Sigmoid colon (tissue), 7 donors: Measurements from ENCODE around the gene GAB2. TPM values are rescaled to one million over a fixed set of nuclear protein-coding genes. Genes with fewer than 3 reads are reported as not detected.

ENCODE experiments used
- DNase-seq: peaks from one replicate; pipeline ENCODE4 v3.0.0-alpha.2; 2019
- H3K27ac ChIP-seq, 4 donors: fragments of 200-600 bp; sonication (generic); one replicate each; pipeline ENCODE4 v1.5.1; 2016 to 2019; ENCODE audit warnings: mild to moderate bottlenecking in 1 of 4
- H3K27me3 ChIP-seq, 3 donors: fragments of 200-600 bp; sonication (generic); one replicate each; pipeline ENCODE4 v1.5.1; 2019; ENCODE audit warnings: mild to moderate bottlenecking in 1 of 3
- H3K36me3 ChIP-seq, 4 donors: fragments of 200-600 bp; sonication (generic); one replicate each; pipeline ENCODE4 v1.5.1; 2016 to 2019
- H3K4me1 ChIP-seq, 4 donors: fragments of 200-600 bp; sonication (generic); one replicate each; pipeline ENCODE4 v1.5.1; 2017 to 2019
- H3K4me3 ChIP-seq, 4 donors: fragments of 200-600 bp; sonication (generic); one replicate each; pipeline ENCODE4 v1.5.1; 2017 to 2019; ENCODE audit warnings: mild to moderate bottlenecking in 2 of 4, moderate library complexity in 1 of 4
- H3K9me3 ChIP-seq, 4 donors: fragments of 200-600 bp in 3 of 4; sonication (generic) in 3 of 4; one replicate each; pipeline versions ENCODE4 v1.5.1 to v1.6.1; 2013 to 2019
- EP300 ChIP-seq, 4 donors: sonication (generic); formaldehyde crosslinking; IDR thresholded peaks; one replicate each; pipeline ENCODE4 v1.6.1; 2017; ENCODE audit warnings: antibody characterized with exemption in 4 of 4
- POLR2A ChIP-seq, 2 donors: fragments of 450-650 bp; IDR thresholded peaks; one replicate each; pipeline ENCODE4 v1.6.1; 2016; ENCODE audit warnings: antibody characterized with exemption in 2 of 2, mild to moderate bottlenecking in 2 of 2, moderate library complexity in 2 of 2
- POLR2AphosphoS5 ChIP-seq, 4 donors: sonication (generic); formaldehyde crosslinking; IDR thresholded peaks; one replicate each; pipeline ENCODE4 v1.6.1; 2017; ENCODE audit warnings: antibody characterized with exemption in 4 of 4
- whole genome bisulfite sequencing, 2 donors: extraction: QIAGEN DNeasy Blood & Tissue Kit; methylation state at CpG; one replicate each; pipeline ENCODE4 v1.1.7; 2013; 5-methylcytosine and 5-hydroxymethylcytosine counted together
- intact Hi-C: fragments of 100-400 bp; cut with DNase I; formaldehyde crosslinking; loops from one replicate; pipeline ENCODE4 v1.15.1; 2023
- polyA plus RNA-seq, 3 donors: library from polyadenylated mRNA; stranded (reverse); fragments of 200-250 nt; gene quantifications; one replicate each; pipeline ENCODE4 v1.2.3, GENCODE V29; 2013
- total RNA-seq, 4 donors: library from RNA; depleted of rRNA; stranded (reverse); fragments of >200 nt; gene quantifications; one replicate each; pipeline ENCODE4 v1.1.0, GENCODE V29; 2016
- TF ChIP-seq, protein P1 (sequence below), 4 experiments: fragments of 450-650 bp in 3 of 4; fragments of 200-600 bp in 1 of 4; IDR thresholded peaks; one replicate each; pipeline ENCODE4 v1.5.1; 2016 to 2019; ENCODE audit warnings: antibody characterized with exemption in 4 of 4, mild to moderate bottlenecking in 3 of 4, moderate library complexity in 2 of 4
- donor health status: healthy with polysubstance abuse.
- donor health status: Bipolar disorder and iron deficiency.
- donor health status: healthy.

GAB2 gene
- total and polyA plus RNA-seq, 7 donors, result 10.8 to 23.5 (median 13.6) TPM

DNA sequence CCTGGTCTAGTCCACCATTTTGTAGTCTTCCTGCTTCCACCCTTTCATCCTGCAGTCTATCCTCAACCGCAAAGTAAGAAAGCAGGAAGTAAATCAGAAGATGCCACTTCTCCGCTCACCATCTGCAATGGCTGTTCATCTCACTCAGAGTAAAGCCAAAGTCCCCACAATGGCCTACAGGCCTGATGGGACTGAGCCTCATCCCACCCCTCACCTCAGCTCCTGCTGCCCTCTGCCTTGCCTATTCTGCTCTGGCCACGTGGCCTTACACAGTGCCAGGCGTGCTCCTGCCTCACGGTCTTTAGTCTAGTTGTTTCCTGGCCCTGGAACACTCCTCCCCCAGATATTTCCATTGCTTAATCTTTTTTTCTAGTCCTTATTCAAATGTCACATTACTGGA, 133.4 kb downstream of the GAB2 start:
- DNase-seq, result no peak
- Histone ChIP-seq H3K27ac (no peak overlapping the region), H3K4me3 (no peak overlapping the region), H3K27me3 (no peaks in the 10 kb centered on the region), H3K36me3 (peaks cover 0 to 5% (median 0%) of the 10 kb centered on the region in 4 donors), H3K4me1 (no peaks in the 10 kb centered on the region), H3K9me3 (peaks cover 0 to 5% (median 3%) of the 10 kb centered on the region in 4 donors)
- WGBS, 2 donors, result 93% methylated on average over 5 of the region's 5 CpGs
- intact Hi-C loops, result no loop called here
- TF ChIP-seq, protein P1, sequence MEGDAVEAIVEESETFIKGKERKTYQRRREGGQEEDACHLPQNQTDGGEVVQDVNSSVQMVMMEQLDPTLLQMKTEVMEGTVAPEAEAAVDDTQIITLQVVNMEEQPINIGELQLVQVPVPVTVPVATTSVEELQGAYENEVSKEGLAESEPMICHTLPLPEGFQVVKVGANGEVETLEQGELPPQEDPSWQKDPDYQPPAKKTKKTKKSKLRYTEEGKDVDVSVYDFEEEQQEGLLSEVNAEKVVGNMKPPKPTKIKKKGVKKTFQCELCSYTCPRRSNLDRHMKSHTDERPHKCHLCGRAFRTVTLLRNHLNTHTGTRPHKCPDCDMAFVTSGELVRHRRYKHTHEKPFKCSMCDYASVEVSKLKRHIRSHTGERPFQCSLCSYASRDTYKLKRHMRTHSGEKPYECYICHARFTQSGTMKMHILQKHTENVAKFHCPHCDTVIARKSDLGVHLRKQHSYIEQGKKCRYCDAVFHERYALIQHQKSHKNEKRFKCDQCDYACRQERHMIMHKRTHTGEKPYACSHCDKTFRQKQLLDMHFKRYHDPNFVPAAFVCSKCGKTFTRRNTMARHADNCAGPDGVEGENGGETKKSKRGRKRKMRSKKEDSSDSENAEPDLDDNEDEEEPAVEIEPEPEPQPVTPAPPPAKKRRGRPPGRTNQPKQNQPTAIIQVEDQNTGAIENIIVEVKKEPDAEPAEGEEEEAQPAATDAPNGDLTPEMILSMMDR (IDR thresholded peaks at IDR 0.05), result no peak

DNA sequence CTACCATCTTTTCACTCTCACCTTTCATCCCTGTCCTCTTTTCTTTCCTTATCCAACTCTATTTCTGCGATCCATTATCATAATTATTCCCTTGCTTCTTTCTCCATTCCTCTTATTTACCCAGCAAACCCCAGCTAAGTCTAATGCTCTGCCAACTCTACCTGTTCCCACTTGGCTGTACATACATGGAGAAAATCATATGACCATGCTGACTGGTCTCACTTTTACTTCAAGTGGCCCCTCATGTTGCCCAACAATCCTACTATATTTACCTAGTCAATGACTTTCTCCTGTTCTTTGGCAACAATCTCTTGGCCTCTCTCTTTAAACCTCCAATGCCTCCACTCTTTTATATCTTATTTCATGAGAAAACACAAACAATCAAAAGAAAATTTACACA, 134.8 kb downstream of the GAB2 start:
- no peak for DNase-seq
- intact Hi-C loops, result no loop called here
- Histone ChIP-seq H3K4me3 (no peak overlapping the region), H3K27ac (no peak overlapping the region), H3K36me3 (peaks cover 0 to 5% (median 0%) of the 10 kb centered on the region in 4 donors), H3K9me3 (no peaks in the 10 kb centered on the region), H3K4me1 (no peaks in the 10 kb centered on the region), H3K27me3 (no peaks in the 10 kb centered on the region)
- TF ChIP-seq, protein P1 (IDR thresholded peaks at IDR 0.05), result no peak
- no peak for TF ChIP-seq POLR2A (IDR thresholded peaks at IDR 0.05)
- no peak for TF ChIP-seq EP300 (IDR thresholded peaks at IDR 0.05)
- WGBS, 2 donors, result 94 to 98% methylated on average over 1 of the region's 1 CpG

DNA sequence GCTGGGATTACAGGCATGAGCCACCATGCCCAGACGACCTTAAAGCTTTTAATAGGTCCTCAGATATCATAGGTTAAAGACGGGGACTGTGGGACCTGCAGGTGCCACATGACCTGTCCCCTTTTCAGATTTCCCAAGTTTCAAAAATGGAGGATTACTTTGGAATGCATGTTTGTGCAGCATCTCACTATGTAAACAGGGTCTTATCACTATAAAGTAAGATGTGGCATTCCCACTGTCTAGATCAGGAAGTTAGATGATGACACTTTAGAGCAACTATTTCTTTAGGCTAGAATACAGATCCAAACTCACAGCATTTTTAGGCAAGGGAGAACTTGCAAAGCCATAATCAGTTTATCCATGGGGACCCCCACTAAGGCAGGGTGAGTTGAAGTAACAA, 136.1 kb downstream of the GAB2 start:
- Histone ChIP-seq H3K4me1 (no peaks in the 10 kb centered on the region), H3K36me3 (peaks cover 0 to 5% (median 0%) of the 10 kb centered on the region in 4 donors)
- WGBS, 2 donors, result 88 to 95% methylated on average over 2 of the region's 2 CpGs

DNA sequence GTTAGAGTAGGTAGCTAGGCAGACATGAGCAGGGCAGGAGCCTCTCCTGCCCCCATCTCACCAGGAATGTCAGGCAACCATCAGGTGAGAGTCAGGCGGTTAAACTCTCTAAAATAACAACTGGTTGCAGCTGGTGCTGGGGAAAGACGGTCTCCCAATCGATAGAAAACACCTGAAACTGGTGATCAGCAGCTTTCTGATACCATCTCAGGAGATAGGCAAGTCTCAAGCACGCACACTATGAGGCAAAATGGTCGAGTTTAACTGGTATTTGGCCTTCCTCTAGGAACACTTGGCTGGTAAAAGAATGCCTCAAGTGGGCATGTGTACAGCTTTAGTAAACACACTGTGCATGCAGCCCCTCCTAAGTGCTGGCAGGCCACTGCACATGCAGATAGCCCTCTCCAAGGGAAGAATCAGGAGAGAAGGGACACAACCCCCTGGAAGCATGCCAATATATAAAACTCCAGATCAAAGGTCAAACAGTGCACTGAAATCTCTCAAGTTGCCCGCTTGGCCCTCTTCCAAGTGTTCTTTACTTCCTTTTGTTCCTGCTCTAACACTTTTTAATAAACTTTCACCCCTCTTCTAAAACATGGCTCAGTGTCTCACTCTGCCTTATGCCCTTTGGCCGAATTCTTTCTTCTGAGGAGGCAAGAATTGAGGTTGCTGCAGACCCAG, 140.2 kb downstream of the GAB2 start:
- no peak for DNase-seq
- TF ChIP-seq EP300 (IDR thresholded peaks at IDR 0.05) (no peak), POLR2A (IDR thresholded peaks at IDR 0.05) (no peak), POLR2AphosphoS5 (IDR thresholded peaks at IDR 0.05) (no peak)
- TF ChIP-seq, protein P1 (IDR thresholded peaks at IDR 0.05), result no peak
- no peak overlapping the region for H3K4me3 ChIP-seq
- 16 to 68% methylated on average over 7 of the region's 7 CpGs for WGBS, 2 donors
- H3K4me1 ChIP-seq, result no peaks in the 10 kb centered on the region
- H3K9me3 ChIP-seq, result peaks cover 0 to 2% (median 0%) of the 10 kb centered on the region in 4 donors
- H3K27me3 ChIP-seq, result no peaks in the 10 kb centered on the region
- H3K36me3 ChIP-seq, result peaks cover 0 to 5% (median 0%) of the 10 kb centered on the region in 4 donors
- intact Hi-C loops, result no loop called here
- no peak overlapping the region for H3K27ac ChIP-seq

More for the DNA sequence above, 136.1 kb downstream of the GAB2 start:
- Histone ChIP-seq H3K27me3 (no peaks in the 10 kb centered on the region), H3K9me3 (no peaks in the 10 kb centered on the region), H3K27ac (no peak overlapping the region), H3K4me3 (no peak overlapping the region)
- intact Hi-C loops, result no loop called here
- TF ChIP-seq POLR2A (IDR thresholded peaks at IDR 0.05) (no peak), POLR2AphosphoS5 (IDR thresholded peaks at IDR 0.05) (no peak), EP300 (IDR thresholded peaks at IDR 0.05) (no peak)
- TF ChIP-seq, protein P1 (IDR thresholded peaks at IDR 0.05), result no peak
- DNase-seq, result no peak

DNA sequence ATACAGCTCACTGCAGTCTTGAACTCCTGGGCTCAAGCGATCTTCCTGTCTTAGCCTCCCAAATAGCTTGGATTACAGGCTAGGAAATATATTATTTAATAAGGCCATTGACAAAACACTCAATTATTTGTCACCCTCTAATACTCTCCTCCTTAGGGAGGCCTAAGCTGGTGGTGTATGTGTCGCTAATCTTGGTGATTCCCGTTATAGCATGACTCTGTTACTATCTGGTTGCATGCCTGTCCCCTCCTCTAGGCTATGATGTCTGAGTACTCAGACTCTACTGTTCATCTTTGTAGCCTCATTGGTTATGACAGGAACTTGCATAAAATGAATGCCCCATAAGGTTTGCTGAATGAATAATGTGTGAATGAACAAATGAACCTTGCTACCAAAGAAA, 141.3 kb downstream of the GAB2 start:
- H3K4me3 ChIP-seq, result no peak overlapping the region
- no peak for TF ChIP-seq EP300 (IDR thresholded peaks at IDR 0.05)
- TF ChIP-seq POLR2AphosphoS5 (IDR thresholded peaks at IDR 0.05), result no peak
- TF ChIP-seq POLR2A (IDR thresholded peaks at IDR 0.05), result no peak
- TF ChIP-seq, protein P1 (IDR thresholded peaks at IDR 0.05), result no peak
- H3K27me3 ChIP-seq, result no peaks in the 10 kb centered on the region
- H3K36me3 ChIP-seq, result peaks cover 0 to 5% (median 0%) of the 10 kb centered on the region in 4 donors
- WGBS, 2 donors, result 95 to 98% methylated on average over 3 of the region's 3 CpGs
- DNase-seq, result no peak
- intact Hi-C loops, result no loop called here
- no peaks in the 10 kb centered on the region for H3K4me1 ChIP-seq
- peaks cover 0 to 2% (median 0%) of the 10 kb centered on the region in 4 donors for H3K9me3 ChIP-seq
- no peak overlapping the region for H3K27ac ChIP-seq
